Ectodermal cell (in vitro differentiated cells): Measurements from ENCODE around the gene CDH2.

ENCODE experiments used
- H3K27ac ChIP-seq: 2 replicates; pipeline ENCODE4 v1.7.0; 2013; ENCODE audit warnings: mild to moderate bottlenecking, low read depth, low read length; ENCODE audit not compliant: insufficient read depth, poor library complexity, severe bottlenecking
- H3K27me3 ChIP-seq: 2 replicates; pipeline ENCODE4 v1.7.0; 2013; ENCODE audit warnings: mild to moderate bottlenecking, low read length; ENCODE audit not compliant: insufficient read depth, control insufficient read depth, poor library complexity, severe bottlenecking
- H3K36me3 ChIP-seq: one replicate; pipeline ENCODE4 v1.7.0; 2013; ENCODE audit warnings: low read length; ENCODE audit not compliant: control insufficient read depth, insufficient read depth
- H3K4me1 ChIP-seq: one replicate; pipeline ENCODE4 v1.7.0; 2013; ENCODE audit warnings: low read length; ENCODE audit not compliant: control insufficient read depth, insufficient read depth
- H3K4me3 ChIP-seq: 2 replicates; pipeline ENCODE4 v1.7.0; 2013; ENCODE audit warnings: low read depth, low read length, control low read depth; ENCODE audit not compliant: insufficient read depth
- H3K9me3 ChIP-seq: 2 replicates; pipeline ENCODE4 v1.7.0; 2013; ENCODE audit warnings: mild to moderate bottlenecking, low read length, moderate library complexity; ENCODE audit not compliant: control insufficient read depth
- WGBS, 2 experiments: methylation state at CpG; one replicate each; pipeline ENCODE4 v1.1.7; 2013; ENCODE audit warnings: missing lambda C conversion rate in 2 of 2; 5-methylcytosine and 5-hydroxymethylcytosine counted together

Gene CDH2

DNA sequence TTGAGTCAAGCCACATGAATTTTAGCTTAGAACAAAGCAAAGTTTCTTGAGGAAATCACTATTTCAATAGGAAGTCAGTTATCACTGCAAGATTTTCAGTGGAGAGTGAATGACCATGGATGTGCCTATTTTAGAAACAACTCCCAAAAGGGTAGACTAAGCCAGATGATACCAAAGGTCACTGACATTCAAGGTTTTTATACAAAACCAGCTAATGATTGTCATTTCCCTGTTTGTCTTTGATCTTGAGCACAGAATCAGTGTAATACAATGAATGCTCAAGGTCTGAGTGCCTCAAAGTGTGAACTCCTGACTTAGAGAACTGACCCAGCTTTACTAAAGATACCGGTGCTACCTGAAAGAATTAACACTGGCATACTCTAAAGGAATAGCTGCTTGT is 60.5 kb downstream of the CDH2 start:
- Histone ChIP-seq H3K27ac (no peak overlapping the region), H3K9me3 (no peaks in the 10 kb centered on the region), H3K36me3 (no peaks in the 10 kb centered on the region), H3K27me3 (no peaks in the 10 kb centered on the region), H3K4me3 (no peak overlapping the region), H3K4me1 (peaks cover 24% of the 10 kb centered on the region)
- WGBS, 2 experiments = 100% methylated on average over 1 of the region's 1 CpG

DNA sequence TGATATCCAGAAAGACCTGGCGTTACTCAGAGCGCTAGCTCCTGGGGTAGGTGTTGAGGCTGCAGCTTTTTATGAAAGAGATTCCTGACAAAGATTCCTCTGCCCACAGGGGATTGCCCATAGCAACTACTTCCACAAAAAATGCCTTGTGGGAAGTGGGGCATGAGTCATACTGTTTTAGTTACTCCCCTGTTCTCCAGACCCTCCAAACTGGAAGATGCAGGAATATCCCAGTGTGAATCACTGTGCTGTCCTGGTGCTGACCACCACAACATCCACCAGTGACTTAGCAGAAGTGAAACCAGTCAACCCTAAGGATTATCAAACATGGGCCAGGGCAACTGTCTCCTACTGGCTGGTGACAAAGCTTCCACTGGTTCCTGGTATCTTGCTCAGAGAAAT is 61.8 kb downstream of the CDH2 start:
- Histone ChIP-seq H3K27ac (peak overlapping the region; percentile 41), H3K9me3 (no peaks in the 10 kb centered on the region), H3K36me3 (no peaks in the 10 kb centered on the region), H3K4me3 (no peak overlapping the region), H3K4me1 (peaks cover 36% of the 10 kb centered on the region), H3K27me3 (no peaks in the 10 kb centered on the region)
- WGBS, 2 experiments = 78 to 79% methylated on average over 2 of the region's 2 CpGs

DNA sequence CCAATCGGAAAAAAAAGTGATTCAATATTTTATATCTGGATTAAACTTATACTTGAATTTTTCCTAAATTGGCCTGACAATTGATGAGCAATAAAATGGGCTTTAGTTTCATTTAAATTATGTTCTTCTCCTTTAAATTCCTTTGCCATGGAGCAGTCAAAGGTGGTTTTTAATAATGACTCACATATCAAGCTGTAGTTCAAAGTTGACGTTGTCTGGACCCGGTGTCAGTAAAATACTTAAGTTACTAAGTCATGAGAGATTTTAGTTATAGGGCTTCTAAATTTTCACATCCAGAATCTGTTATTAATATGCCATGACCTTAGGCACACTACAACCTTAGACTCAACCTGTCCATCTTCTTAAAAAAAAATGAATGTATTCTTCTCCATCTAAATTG is 62.5 kb downstream of the CDH2 start:
- Histone ChIP-seq H3K36me3 (no peaks in the 10 kb centered on the region), H3K4me1 (peaks cover 42% of the 10 kb centered on the region), H3K9me3 (no peaks in the 10 kb centered on the region), H3K27me3 (no peaks in the 10 kb centered on the region), H3K27ac (peak overlapping the region; percentile 41), H3K4me3 (no peak overlapping the region)
- 91% methylated on average over 3 of the region's 3 CpGs; no CpG with 5 or more reads in 1 of the 2 experiments for WGBS, 2 experiments

DNA sequence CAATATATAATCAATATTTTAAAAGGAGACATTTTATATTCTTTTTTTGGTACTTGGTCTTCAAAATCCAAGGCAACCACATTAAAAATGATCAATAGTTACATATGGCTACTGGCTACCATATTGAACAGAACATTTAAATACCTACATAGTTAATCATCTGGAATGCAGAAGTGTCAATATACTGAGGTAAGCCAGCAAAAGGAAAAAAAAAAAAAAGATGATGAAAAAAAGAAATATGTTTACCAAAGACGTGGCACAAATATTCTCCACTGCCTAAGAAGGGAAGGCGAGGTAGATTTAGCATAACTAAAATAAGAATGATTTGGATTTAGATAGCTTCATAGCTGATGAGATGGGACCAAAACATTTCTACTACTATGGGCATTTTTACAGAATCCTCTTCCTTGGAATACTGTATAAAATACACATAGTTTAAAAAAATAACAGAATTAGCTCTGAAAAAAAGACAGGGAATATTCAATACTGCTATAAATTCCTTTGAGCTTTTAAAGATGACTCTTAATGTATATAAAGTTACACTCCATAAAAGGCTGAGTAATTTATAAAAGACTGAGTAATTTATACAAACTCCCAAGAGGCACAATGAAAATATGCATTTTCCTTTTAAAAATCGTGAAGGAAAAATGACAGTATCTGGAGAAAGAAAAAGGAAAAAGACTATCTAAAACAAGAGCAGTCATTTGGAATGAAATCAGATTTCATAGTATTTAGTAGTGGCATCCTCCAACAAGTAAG is 63.5 kb downstream of the CDH2 start:
- H3K4me1 ChIP-seq = peaks cover 48% of the 10 kb centered on the region
- no peaks in the 10 kb centered on the region for H3K36me3 ChIP-seq
- no peak overlapping the region for H3K4me3 ChIP-seq
- no peaks in the 10 kb centered on the region for H3K9me3 ChIP-seq
- no peaks in the 10 kb centered on the region for H3K27me3 ChIP-seq
- WGBS, 2 experiments = 91 to 93% methylated on average over 3 of the region's 3 CpGs
- no peak overlapping the region for H3K27ac ChIP-seq

DNA sequence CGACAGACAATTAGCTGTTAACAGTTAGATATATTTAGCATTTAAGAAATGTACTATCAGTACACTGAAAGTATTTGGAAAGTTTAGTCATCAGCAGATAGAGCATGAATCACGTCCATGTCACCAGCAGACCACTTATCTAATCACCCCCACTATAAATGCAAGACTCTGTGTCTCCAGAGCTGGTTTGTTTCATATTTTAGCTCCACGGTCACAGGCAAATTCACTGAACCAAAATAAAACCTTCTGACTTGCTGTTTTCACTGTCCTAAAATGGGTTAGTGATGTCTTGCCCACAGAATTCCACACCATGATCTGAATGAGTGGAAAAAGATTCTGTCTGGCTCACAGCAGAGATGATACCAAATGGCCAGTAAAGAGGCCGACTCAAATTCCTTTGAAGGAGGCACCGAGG is 64.9 kb downstream of the CDH2 start:
- Histone ChIP-seq H3K4me1 (peaks cover 48% of the 10 kb centered on the region), H3K36me3 (no peaks in the 10 kb centered on the region), H3K27ac (no peak overlapping the region), H3K4me3 (no peak overlapping the region), H3K27me3 (no peaks in the 10 kb centered on the region), H3K9me3 (no peaks in the 10 kb centered on the region)
- 81% methylated on average over 4 to 5 of the region's 5 CpGs for WGBS, 2 experiments

DNA sequence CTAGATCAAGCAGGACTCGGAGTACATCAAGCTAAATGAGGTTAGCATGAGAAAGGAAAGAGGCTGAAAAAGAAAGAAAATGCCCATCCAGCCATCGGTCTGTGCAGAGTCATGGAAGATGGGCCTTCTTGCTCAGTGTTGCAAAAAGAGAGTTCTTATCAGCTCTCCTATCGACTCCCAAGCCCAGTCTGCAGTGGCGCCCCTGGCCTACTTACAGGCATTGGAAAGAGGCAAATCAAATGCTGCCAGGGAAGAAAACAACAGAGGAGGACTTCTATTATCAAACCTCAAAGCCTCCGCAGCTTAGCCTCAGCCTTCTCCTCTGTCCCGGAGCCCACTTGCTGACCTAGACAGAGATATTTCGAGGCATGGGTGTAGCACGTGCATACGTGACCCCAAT is 66.0 kb downstream of the CDH2 start:
- Histone ChIP-seq H3K9me3 (no peaks in the 10 kb centered on the region), H3K27me3 (no peaks in the 10 kb centered on the region), H3K4me3 (no peak overlapping the region), H3K27ac (no peak overlapping the region), H3K36me3 (no peaks in the 10 kb centered on the region), H3K4me1 (peaks cover 45% of the 10 kb centered on the region)
- 91% methylated on average over 9 of the region's 9 CpGs for WGBS, 2 experiments

DNA sequence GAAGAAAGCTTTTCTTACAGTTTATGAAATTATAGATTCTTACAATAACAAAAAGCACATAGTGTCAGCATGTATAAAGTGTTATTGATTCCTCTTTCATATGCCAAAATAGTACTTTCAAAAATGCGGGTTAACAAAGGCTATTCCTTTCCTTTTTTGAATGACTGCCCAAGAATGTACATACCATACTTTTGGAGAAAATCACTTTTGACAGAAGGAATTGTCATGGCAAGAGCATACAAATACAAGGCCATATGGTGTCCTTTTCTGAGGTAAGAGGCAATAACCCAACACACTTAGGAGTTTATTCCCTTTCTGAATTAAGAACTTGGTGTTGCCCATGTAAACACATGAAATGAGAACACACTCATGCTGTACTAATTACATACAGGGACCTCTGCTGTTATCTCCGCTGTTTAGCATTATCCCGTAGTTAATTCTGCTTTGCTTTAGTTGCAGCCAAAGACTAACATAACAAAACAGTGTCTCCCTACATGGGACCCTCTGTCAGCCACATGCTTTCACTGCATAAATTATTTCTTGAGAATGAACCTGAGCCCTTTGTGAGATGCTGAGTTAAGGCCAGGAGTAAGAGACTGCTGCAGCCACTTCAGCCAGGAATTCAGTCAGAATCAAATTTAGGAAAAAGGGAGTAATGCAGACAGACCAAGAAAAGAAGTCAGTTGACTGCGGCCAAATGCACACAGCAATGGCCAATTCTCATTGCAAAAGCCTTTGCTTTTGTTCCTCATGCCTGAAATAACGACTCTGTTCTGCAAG is 67.0 kb downstream of the CDH2 start:
- WGBS, 2 experiments = 82 to 83% methylated on average over 5 of the region's 5 CpGs
- H3K9me3 ChIP-seq = no peaks in the 10 kb centered on the region
- H3K27ac ChIP-seq = no peak overlapping the region
- H3K36me3 ChIP-seq = no peaks in the 10 kb centered on the region
- H3K27me3 ChIP-seq = no peaks in the 10 kb centered on the region
- H3K4me3 ChIP-seq = no peak overlapping the region
- H3K4me1 ChIP-seq = peaks cover 39% of the 10 kb centered on the region

DNA sequence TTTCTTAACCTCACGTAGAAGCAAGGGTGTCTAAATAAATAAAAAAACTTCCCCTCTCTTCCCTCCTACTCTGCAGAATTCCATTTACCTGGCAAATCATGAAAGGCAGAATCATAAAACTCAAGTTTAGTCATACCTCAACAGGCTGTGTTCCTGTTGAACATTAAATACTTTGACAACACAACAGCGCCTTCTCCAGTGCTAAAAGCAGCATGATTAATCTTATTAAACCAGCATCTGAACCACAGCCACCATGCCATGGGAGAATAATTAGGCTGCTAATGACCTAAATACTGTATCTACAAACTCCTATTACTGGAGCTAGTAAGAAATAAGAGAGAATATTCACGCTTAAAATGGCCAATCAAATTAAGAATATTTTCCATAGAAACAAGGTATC is 68.1 kb downstream of the CDH2 start:
- 90 to 96% methylated on average over 2 to 3 of the region's 3 CpGs for WGBS, 2 experiments
- no peak overlapping the region for H3K4me3 ChIP-seq
- H3K4me1 ChIP-seq = peaks cover 39% of the 10 kb centered on the region
- no peak overlapping the region for H3K27ac ChIP-seq
- no peaks in the 10 kb centered on the region for H3K9me3 ChIP-seq
- H3K36me3 ChIP-seq = no peaks in the 10 kb centered on the region
- H3K27me3 ChIP-seq = no peaks in the 10 kb centered on the region

DNA sequence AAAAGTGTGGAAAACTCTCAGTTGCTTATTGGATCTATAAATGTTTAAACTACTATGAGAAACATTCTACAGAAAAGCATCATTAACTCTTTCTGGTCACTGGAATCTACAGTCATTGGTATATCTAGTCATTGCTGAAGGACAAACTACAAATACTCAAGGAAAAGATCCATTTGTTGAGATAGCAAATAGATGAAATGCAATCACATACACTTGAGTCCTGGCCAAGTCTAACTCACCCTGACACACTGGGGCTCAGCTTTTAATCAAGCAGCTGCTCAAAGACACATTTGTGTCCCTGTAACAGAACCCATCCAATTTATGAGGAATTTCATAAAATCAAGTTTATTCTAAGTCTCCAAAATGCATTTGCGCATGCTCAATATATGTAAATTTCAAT is 68.7 kb downstream of the CDH2 start:
- 100% methylated on average over 1 of the region's 1 CpG; no CpG with 5 or more reads in 1 of the 2 experiments for WGBS, 2 experiments
- Histone ChIP-seq H3K27me3 (no peaks in the 10 kb centered on the region), H3K4me1 (peaks cover 39% of the 10 kb centered on the region), H3K4me3 (no peak overlapping the region), H3K9me3 (no peaks in the 10 kb centered on the region), H3K27ac (no peak overlapping the region), H3K36me3 (no peaks in the 10 kb centered on the region)

DNA sequence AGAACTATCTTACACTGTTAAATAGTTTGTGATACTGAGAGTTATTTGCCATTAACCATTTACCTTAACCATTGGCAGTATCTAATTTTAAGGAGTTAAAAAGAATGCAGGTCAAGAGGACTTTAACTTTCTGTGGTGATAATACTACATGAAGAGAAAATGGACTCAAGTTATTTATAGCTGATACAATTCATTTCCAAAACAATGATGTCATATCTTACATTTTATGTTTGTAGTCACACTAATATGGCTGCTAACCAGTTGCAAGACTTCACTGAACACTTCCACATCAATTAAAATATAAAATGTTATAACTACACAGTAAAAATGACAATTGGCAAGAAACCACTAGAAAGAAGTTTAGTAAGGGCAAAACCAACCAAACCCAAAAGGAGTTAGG is 77.7 kb downstream of the CDH2 start:
- no peaks in the 10 kb centered on the region for H3K27me3 ChIP-seq
- peaks cover 13% of the 10 kb centered on the region for H3K36me3 ChIP-seq
- no peaks in the 10 kb centered on the region for H3K4me1 ChIP-seq
- no peaks in the 10 kb centered on the region for H3K9me3 ChIP-seq
- no peak overlapping the region for H3K27ac ChIP-seq
- no peak overlapping the region for H3K4me3 ChIP-seq
